Stimulated activated CD4-positive, alpha-beta T cell treated with anti-CD3 and anti-CD28 coated beads, Interleukin-1b, Interleukin-23, amount 100 ng/mL, for 1 hour (primary cell): ENCODE measurements around the gene BPIFB6.

Experiments
- DNase-seq, 2 donors: peaks; one replicate each; pipeline ENCODE4 v3.0.0-alpha.2; 2020; ENCODE audit warnings: low read depth in 2 of 2

The BPIFB6 gene

GRCh38 chr20:33086052-33086722 is 54.7 kb downstream of the BPIFB6 start:
- DNase-seq: no peak

GRCh38 chr20:33091147-33091546 is 59.7 kb downstream of the BPIFB6 start:
- no peak for DNase-seq

GRCh38 chr20:33091693-33092092 is 60.2 kb downstream of the BPIFB6 start:
- DNase-seq: no peak

- no peak for DNase-seq
Measured at GRCh38 chr20:33092361-33092760, 60.9 kb downstream of the BPIFB6 start.

- no peak for DNase-seq
Measured at GRCh38 chr20:33093074-33093473, 61.6 kb downstream of the BPIFB6 start.

- no peak for DNase-seq
Measured at GRCh38 chr20:33093582-33093981, 62.1 kb downstream of the BPIFB6 start.
